AG04450 (cell line): ENCODE data around the gene FLCN. TPM values are rescaled to one million over a fixed set of nuclear protein-coding genes. Genes with fewer than 3 reads are reported as not detected.

Experiments
- CTCF ChIA-PET: fragments of 300-600, 350-600 bp; formaldehyde crosslinking; extraction: SDS; loops from one replicate; lab custom pipeline; 2022; ENCODE audit warnings: antibody characterized with exemption, inconsistent platforms; lab: Charles Lee
- POLR2A ChIA-PET: fragments of 350-600 bp; formaldehyde crosslinking; extraction: SDS; loops from one replicate; lab custom pipeline; 2021; ENCODE audit warnings: antibody characterized with exemption, inconsistent platforms; lab: Yijun Ruan, JAX
- DNase-seq: peaks from one replicate; pipeline ENCODE4 v3.0.0-alpha.2; 2011; ENCODE audit warnings: low read depth, low spot score
- H3K27ac ChIP-seq: one replicate; pipeline ENCODE4 v1.5.1; 2012; ENCODE audit warnings: low read depth, low read length, control low read depth
- H3K27me3 ChIP-seq: one replicate; pipeline ENCODE4 v1.6.0; 2012; ENCODE audit warnings: low read length; ENCODE audit not compliant: control insufficient read depth, insufficient read depth
- H3K4me3 ChIP-seq: 2 replicates; pipeline ENCODE4 v1.5.1; 2011; ENCODE audit warnings: mild to moderate bottlenecking, low read depth, low read length, control low read depth
- H3K9me3 ChIP-seq: 2 replicates; pipeline ENCODE4 v1.5.1; 2012; ENCODE audit warnings: low read length; ENCODE audit not compliant: control insufficient read depth, insufficient read depth
- CTCF ChIP-seq: IDR thresholded peaks from 2 replicates; pipeline ENCODE4 v1.5.1; 2011; ENCODE audit warnings: low read depth, low read length, control low read depth, inconsistent platforms
- polyA plus RNA-seq: library from polyadenylated mRNA; depleted of rRNA; stranded (reverse); fragments of >200 nt; gene quantifications from 2 replicates; pipeline ENCODE4 v1.2.3, GENCODE V29; 2011

FLCN gene
- polyA plus RNA-seq, 1 experiment = 13.7 TPM

- CTCF ChIA-PET = no interaction called here
Measured at GRCh38 chr17:17180141-17180603, 56.8 kb downstream of the FLCN start.

GRCh38 chr17:17179371-17179827 is 57.6 kb downstream of the FLCN start:
- Histone ChIP-seq H3K4me3 (no peak overlapping the region), H3K9me3 (no peaks in the 10 kb centered on the region; the same call in 1 of the 2 replicates), H3K27me3 (no peaks in the 10 kb centered on the region), H3K27ac (no peak overlapping the region)
- POLR2A ChIA-PET = interaction anchor here (0.5 kb wide), 1 partner anchor 16 kb away, joined by 4 read pairs; no protein-coding TSS in a partner anchor
- TF ChIP-seq CTCF = no peak
- no peak for DNase-seq
- CTCF ChIA-PET = no interaction called here

More at GRCh38 chr17:17180141-17180603, 56.8 kb downstream of the FLCN start:
- H3K27ac ChIP-seq = no peak overlapping the region
- no peaks in the 10 kb centered on the region for H3K27me3 ChIP-seq
- no peak for TF ChIP-seq CTCF
- POLR2A ChIA-PET = interaction anchor here (0.5 kb wide), 1 partner anchor 17 kb away, joined by 4 read pairs; no protein-coding TSS in a partner anchor
- no peak overlapping the region for H3K4me3 ChIP-seq
- DNase-seq = no peak
- no peaks in the 10 kb centered on the region; the same call in 1 of the 2 replicates for H3K9me3 ChIP-seq

GRCh38 chr17:17177176-17177575 is 59.8 kb downstream of the FLCN start:
- H3K4me3 ChIP-seq = no peak overlapping the region
- H3K27ac ChIP-seq = no peak overlapping the region
- ChIA-PET POLR2A (interaction anchor here (0.7 to 1.5 kb wide), 2 partner anchors 15 to 42 kb away, joined by 3 to 4 read pairs; no protein-coding TSS in a partner anchor), CTCF (no interaction called here)
- no peak for TF ChIP-seq CTCF
- no peaks in the 10 kb centered on the region; the same call in 1 of the 2 replicates for H3K9me3 ChIP-seq
- H3K27me3 ChIP-seq = no peaks in the 10 kb centered on the region
- no peak for DNase-seq

- CTCF ChIA-PET = no interaction called here
- Histone ChIP-seq H3K27me3 (no peaks in the 10 kb centered on the region), H3K9me3 (no peaks in the 10 kb centered on the region; the same call in 1 of the 2 replicates), H3K4me3 (no peak overlapping the region), H3K27ac (no peak overlapping the region)
- POLR2A ChIA-PET = no interaction called here
- no peak for DNase-seq
- TF ChIP-seq CTCF = no peak
Measured at GRCh38 chr17:17176341-17176740, 60.6 kb downstream of the FLCN start.

- ChIA-PET CTCF (no interaction called here), POLR2A (no interaction called here)
- no peaks in the 10 kb centered on the region for H3K27me3 ChIP-seq
- no peak for TF ChIP-seq CTCF
- H3K27ac ChIP-seq = no peak overlapping the region
- DNase-seq = no peak
- no peaks in the 10 kb centered on the region; the same call in 1 of the 2 replicates for H3K9me3 ChIP-seq
- H3K4me3 ChIP-seq = no peak overlapping the region
Measured at GRCh38 chr17:17175917-17176316, 61.1 kb downstream of the FLCN start.
